HL-60 (cell line): ENCODE data around the gene CRYBB1.

Experiments
- DNase-seq, 2 experiments: peaks; one replicate each; pipeline ENCODE4 v3.0.0-alpha.2; 2010 to 2020; ENCODE audit warnings: low read depth in 1 of 2, low spot score in 1 of 2
- H3K27ac ChIP-seq: fragments of 250-450 bp; sonication (Bioruptor Pico); replicated peaks from 2 replicates; pipeline ENCODE4 v1.5.1; 2020; ENCODE audit warnings: mild to moderate bottlenecking, moderate library complexity
- H3K27me3 ChIP-seq: fragments of 250-450 bp; sonication (Bioruptor Pico); 2 replicates; pipeline ENCODE4 v1.5.1; 2021; ENCODE audit warnings: mild to moderate bottlenecking, moderate library complexity; ENCODE audit not compliant: insufficient read depth, poor library complexity, severe bottlenecking
- H3K4me3 ChIP-seq: replicated peaks from 2 replicates; pipeline ENCODE4 v1.5.1; 2011; ENCODE audit warnings: mild to moderate bottlenecking, control low read depth, low read length; ENCODE audit not compliant: insufficient read depth
- GABPA ChIP-seq: IDR thresholded peaks from 2 replicates; pipeline ENCODE4 v1.6.1; 2012; ENCODE audit warnings: low read depth
- POLR2AphosphoS5 ChIP-seq: IDR thresholded peaks from 2 replicates; pipeline ENCODE4 v1.6.1; 2012; ENCODE audit warnings: low read depth
- REST ChIP-seq: IDR thresholded peaks from 2 replicates; pipeline ENCODE4 v1.6.1; 2012; ENCODE audit warnings: low read depth; ENCODE audit not compliant: insufficient replicate concordance
- SPI1 ChIP-seq: IDR thresholded peaks from 2 replicates; pipeline ENCODE4 v1.6.1; 2012; ENCODE audit warnings: low read depth, mild to moderate bottlenecking, borderline replicate concordance
- TF ChIP-seq, protein P1 (sequence below): IDR thresholded peaks from one replicate; pipeline ENCODE4 v1.5.1; 2011; ENCODE audit warnings: low read length, control low read depth, inconsistent platforms; ENCODE audit not compliant: insufficient read depth

The CRYBB1 gene

DNA sequence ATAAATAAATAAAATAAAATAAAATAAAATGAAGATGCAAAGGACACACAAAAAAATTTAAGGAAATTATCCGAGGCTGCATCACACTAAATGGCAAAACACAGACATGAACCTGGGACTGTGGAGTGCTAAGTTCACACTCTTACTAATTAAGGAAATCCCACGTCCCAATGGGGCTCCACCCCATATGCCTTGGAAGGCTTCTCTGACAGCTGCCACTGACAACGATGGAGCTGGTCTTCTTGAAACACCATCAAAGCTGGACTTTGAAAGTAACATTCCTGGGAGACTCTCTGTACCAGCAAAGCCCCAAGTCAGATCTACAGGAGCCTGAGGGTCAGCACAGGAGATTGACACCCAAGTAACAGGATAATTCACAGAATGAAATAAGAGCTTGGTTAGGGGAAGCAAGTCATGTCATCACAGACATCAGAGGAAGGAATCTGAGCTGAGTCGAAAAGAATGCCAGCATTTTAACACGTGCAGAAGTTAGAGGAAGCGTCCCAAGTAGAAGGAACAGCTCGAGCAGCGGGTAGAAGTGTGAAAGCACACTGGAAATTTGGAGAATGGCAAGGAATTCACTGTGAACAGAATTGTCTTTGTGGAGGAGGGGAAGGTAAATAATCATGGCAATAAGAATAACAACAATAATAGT lies 41.7 kb downstream of the CRYBB1 start:
- TF ChIP-seq, protein P1, sequence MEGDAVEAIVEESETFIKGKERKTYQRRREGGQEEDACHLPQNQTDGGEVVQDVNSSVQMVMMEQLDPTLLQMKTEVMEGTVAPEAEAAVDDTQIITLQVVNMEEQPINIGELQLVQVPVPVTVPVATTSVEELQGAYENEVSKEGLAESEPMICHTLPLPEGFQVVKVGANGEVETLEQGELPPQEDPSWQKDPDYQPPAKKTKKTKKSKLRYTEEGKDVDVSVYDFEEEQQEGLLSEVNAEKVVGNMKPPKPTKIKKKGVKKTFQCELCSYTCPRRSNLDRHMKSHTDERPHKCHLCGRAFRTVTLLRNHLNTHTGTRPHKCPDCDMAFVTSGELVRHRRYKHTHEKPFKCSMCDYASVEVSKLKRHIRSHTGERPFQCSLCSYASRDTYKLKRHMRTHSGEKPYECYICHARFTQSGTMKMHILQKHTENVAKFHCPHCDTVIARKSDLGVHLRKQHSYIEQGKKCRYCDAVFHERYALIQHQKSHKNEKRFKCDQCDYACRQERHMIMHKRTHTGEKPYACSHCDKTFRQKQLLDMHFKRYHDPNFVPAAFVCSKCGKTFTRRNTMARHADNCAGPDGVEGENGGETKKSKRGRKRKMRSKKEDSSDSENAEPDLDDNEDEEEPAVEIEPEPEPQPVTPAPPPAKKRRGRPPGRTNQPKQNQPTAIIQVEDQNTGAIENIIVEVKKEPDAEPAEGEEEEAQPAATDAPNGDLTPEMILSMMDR = no peak
- TF ChIP-seq GABPA (no peak), REST (no peak)
- Histone ChIP-seq H3K27me3 (no peaks in the 10 kb centered on the region), H3K4me3 (no peak overlapping the region), H3K27ac (no peak overlapping the region)
- DNase-seq = peak in 1 of 2 experiments; percentile 40

- TF ChIP-seq REST (no peak), POLR2AphosphoS5 (no peak), GABPA (no peak), SPI1 (no peak)
- TF ChIP-seq, protein P1 = no peak
- no peak for DNase-seq
- Histone ChIP-seq H3K27me3 (no peaks in the 10 kb centered on the region), H3K4me3 (no peak overlapping the region), H3K27ac (peak overlapping the region; percentile 62)
Measured at GRCh38 chr22:26574001-26574723, 43.7 kb downstream of the CRYBB1 start.

DNA sequence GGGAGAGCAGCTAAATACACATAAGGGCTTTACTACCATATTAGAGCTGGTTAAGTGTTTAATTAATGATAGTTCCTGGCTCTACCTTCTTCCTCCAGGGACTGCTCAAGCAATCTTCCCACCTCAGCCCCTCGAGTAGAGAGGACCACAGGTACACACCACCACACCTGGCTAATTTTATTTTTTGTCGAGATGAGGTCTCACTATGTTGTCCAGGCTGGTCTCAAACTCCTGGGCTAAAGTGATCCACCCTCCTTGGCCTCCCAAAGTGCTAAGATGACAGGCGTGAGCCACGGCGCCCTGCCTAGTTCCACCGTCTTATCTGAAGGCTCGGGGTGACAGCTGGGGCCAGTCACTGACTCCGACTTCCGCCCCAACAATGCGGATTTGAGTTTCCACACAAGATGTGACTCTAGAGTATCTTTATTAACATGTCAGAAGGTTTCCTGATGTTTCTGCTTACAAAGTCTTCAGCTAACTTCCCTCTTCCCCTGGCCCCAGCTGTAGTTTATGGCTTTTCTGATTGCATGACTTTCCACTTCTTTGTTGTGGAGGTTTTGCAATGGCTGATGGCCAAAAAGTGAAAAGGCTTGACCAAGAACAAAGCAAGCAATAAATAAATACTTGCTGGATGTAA lies 44.7 kb downstream of the CRYBB1 start:
- no peaks in the 10 kb centered on the region for H3K27me3 ChIP-seq
- peak in 1 of 2 experiments; percentile 94 for DNase-seq
- peak overlapping the region; percentile 62 for H3K27ac ChIP-seq
- no peak for TF ChIP-seq REST
- TF ChIP-seq SPI1 = peak; percentile 78
- TF ChIP-seq, protein P1 = no peak
- no peak for TF ChIP-seq GABPA
- peak; percentile 88 for TF ChIP-seq POLR2AphosphoS5
- no peak overlapping the region for H3K4me3 ChIP-seq
